ENCODE results near the gene ALG9.

Gene ALG9

DNA sequence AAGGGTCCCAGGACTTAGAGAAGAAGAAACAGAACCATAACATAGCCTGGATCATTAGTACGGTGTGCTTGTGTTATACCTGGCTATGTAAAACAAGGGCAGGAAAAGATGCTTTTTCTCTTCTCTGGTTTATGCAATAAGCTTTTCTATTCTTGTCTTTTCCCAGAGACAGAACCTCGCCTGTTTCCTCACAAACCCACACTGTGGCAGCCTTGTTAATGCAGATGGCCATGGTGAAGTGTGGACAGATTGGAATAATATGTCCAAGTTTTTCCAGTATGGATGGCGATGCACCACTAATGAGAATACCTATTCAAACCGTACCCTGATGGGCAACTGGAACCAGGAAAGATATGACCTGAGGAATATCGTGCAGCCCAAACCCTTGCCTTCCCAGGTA lies 10.8 kb upstream of the ALG9 start:
- no peak for DNase-seq

DNA sequence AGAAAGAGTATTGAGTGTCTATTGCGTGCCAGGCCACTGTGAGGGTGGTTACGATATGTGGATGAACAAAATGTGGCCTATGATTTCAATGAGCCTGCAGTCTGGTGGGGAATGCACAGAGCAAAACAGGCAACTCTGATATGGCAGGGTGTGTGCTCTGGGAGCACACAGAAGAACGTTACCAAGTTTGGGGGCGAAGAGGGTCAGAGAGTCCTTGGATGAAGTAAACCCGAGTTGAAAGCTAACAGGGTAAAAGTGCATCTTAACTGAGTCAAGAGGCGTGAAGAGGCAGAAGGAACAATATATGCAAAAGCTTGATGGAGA lies 8.2 kb upstream of the ALG9 start:
- DNase-seq = no peak

DNA sequence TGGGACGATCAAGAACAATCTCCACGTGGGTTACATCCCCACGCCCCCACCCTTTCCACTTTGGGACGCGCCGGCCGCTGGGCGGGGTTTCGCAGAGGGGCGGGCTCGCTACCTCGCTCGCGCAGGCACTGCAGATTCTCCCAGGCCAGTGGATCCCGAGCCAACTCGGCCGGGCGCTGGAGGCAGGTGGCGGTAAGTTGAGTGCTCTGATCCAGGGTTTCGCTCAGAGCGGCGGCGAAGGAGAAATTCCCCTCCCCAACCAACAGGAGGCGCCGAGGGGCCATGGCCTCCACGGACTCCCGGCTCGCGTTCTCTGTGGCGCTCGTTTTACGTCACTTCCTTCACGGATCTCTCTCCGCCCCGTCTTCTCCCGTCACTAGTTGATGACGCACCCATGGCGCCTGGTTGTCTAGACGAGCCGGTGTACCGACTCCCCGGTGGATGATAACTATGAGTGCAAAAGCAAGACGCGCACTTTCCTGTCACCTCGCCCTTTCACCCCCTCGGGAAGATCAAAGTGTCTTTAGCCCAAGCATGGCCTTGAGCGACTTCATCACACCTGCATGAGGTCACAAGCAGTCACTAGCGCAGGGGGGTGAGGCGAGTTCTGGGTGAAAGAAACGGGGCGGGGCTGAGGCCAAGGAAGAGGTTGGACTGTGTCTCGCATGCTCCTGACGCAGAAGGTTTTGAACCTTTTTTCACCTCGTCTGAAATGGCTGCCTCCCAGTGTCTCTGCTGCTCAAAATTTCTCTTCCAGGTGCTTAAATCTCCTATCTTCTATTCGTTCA lies 7.7 kb upstream of the ALG9 start, which contains the start of the genes CFAP68 and FDXACB1:
Gene CFAP68 (plus strand): TSS at position 693 of the 788 bp plus-strand sequence. CDS start 20 bp downstream, at position 713.
Gene FDXACB1 (minus strand): TSS at position 317 of the 788 bp plus-strand sequence. CDS start 33 bp downstream, at position 284.
- DNase-seq = peak; percentile 82 to 98 (median 93)

DNA sequence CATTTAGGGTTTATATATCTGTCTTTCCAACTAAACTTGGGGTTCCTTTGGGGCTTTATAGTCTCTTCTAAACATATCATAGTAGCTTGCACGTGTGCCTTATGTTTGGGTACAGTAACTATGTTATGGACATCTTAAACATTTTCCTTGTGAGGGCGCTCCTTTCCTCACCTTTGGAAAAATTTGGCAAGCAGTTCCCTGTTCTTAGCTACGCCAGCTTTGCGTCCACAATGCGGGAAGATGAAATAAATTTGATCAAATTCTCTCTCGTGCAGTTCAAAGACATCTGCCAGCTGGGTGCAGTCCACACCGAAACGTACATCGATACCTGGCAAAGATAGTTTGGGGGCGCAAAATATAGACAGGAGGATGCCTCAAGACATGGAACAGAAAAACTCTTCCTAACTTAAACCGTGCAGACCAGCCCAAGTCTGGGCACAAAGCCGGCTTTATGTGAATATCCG lies 7.0 kb upstream of the ALG9 start:
- DNase-seq = no peak

DNA sequence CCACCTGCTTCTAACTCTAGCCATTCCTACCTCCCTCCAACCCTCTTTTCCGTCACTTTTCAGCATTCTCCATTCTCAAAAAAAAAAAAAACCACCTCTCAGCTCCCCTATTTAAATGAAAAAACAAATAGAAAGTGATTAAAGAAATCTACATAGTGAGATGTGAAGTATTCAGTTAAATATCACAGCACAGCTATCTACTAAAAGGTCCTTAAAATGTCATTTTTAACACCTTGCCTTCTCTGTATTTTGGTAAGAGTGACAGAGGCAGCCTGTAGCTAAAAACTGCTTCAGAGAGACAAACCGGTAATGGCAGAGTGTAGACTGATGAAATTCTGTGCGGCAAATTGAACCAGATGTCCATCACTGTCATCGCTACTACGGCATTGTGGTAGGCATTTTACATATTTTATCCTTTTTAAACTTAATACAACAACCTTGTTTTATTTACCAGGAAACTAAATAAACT lies 346 bp upstream of the ALG9 start:
- peak in 1 of 5 experiments; percentile 16 for DNase-seq

DNA sequence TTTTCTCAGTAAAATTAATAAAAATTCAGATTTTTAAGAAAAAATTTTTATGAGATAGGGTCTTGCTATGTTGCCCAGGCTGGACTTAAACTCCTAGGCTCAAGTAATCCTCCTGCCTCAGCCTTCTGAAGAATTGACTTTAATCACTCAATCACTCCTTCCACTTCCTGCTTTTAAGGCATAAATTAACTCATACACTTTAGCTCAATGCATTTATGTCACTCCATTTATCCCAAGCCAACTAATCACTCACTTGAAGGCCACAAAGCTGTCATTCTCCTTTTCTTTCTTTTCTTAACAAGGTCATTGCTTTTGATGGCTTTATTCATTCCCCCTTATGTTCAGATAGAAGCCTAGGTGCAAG lies 877 bp downstream of the ALG9 start:
- peak in 1 of 5 experiments; percentile 53 for DNase-seq

DNA sequence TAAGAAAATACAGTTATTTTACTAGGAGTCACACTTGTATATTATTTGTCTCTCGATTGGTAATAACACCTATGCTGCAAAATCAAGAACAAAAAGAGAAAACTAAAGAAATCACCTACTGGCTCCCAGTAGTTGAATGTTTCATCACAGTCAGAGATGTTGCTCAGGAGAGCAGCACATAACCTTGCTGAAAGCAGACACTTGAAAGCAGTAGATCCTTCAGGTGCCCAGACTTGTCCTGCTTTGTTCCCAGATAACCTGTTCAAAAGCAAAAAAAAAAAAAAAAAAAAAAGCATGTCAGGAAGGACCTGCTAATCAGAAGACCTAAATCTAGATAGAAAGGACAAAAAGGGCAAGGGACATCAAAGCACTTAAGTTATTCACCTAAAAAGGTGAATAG lies 1.3 kb downstream of the ALG9 start:
- no peak for DNase-seq

DNA sequence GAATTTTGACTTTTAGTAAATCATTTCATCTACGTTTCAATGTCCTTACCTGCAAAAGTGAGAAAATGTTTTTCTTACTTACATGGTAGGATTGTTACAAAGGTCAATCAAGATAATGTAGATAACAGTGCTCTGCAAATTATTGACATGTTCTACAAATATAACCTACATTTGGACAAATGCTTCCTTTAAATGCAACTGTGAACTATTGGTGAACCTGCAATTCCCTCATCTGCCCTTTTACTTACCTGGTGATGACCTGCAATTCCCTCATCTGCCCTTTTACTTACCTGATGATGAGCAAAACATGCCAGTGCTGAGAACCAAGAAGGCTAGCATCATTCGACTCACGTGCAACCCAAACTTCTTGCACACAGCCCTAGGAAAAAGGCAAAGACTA lies 11.1 kb downstream of the ALG9 start:
- DNase-seq = no peak

DNA sequence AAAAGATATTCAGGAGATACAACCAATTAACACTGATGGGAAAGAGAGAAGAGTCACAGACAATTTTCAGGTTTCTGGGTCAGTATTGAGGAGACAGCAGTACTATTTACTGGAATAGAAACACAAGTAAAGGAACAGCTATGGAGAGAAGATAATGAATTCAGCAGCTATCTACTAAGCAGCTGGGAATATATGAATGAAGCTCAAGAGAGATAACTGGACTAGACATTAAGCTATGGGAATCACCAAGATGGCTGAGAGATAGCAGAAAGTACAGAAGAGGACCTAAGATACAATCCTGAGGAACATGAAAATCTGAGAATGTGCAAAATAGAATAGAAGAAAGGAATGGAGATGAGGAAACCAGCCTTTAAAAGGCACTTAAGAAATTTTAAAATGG lies 15.9 kb downstream of the ALG9 start:
- no peak for DNase-seq

DNA sequence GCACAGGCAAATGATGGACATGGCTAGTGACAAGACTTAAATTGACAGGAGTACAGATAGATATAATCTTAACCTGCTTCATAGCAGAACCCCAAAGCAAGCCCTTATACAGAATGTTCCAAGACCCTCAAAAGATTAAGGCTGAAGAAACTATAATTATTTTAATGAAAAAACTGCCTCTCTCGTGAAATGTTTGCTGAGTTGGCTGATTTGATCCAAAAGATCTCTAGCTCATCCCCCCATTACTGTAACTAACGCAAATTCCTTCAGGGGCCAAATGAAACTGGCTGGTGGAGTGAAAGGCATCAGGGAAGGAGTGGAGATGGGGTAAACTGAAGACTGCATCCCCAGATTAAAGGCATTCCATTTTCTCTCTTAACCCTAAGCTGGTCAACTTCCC lies 19.3 kb downstream of the ALG9 start:
- DNase-seq = no peak

DNA sequence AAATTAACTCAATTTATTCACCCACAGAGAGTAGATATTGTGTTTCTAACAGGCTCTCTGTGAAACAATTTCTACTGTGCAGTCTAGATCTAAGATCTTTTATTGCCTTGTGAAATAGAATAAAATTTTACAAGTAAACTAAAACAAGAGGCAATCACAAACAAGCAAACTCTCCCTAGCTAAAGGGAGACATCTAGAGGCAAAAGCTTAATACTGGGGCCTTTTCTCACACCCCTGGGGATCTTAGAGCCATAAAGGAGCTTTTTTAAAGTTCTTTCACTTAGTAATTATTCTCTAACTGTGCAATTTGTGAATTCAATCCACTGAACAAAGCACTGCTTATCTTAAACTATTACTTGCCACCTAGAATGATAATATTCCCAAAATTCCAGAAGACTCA lies 19.7 kb downstream of the ALG9 start:
- no peak for DNase-seq

DNA sequence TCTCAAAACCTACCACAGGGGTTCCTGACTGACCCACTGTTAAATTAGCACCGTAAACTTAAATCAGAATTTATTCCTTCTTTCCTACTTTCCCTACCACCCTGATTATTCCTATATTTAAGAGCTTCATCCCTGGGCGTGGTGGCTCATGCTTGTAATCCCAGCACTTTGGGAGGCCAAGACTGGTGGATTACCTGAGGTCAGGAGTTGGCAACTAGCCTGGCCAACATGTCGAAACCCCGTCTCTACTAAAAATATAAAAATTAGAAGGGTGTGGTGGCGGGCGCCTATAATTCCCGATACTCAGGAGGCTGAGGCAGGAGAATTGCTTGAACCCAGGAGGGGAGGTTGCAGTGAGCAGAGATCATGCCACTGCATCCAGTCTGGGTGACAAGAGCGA lies 20.3 kb downstream of the ALG9 start:
- DNase-seq = no peak

DNA sequence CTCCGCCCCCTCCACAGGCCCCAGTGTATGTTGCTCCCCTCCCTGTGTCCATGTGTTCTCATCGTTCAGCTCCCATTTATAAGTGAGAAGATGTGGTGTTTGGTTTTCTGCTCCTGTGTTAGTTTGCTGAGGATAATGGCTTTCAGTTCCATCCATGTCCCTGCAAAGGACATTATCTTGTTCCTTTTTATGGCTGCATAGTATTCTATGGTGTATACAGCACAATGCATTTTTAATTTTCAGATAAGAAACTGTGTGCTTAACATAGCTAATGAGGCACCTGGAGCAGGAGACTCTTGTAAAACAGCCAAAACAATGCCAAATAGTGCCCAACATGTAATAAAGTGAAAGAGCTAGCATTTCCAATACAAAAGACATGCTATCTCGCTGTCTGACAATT lies 21.8 kb downstream of the ALG9 start:
- no peak for DNase-seq

DNA sequence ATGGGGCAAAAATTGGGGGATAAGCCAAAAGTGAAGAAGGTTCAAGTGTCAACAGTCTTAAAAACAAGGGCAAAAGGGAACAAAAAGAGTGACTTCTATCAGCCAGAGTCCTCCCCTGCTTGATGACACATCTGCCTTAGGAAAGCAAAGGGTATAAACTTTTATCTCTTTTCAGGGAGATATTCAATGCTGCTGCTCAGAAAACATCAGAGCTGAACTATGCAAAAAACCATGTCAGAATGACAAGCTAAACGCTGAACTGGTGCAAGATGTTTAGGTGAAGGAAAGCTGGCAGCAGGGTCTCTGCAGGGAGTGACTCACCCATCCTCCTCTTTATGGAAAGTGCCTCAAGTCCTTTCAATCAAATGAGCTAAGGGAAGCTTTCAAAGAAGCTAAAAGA lies 24.7 kb downstream of the ALG9 start:
- no peak for DNase-seq

DNA sequence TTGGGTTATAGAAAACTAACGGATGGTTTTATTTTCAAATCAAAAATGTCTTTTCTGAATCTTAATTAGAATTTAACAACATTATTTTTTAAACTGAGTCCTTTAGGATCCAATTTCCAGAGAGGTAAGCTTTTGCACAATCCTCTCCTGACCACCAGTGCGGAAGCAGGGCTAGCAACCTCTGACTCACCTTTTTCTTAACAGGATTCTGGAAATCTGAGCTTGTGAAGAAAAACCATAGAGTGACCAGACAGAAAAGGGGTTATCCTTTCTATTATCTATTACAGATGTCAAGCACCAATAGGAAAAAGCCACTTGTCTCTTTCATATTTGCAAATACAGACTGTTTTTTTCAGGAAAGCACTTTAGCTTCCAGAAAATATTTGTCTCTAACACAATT lies 25.3 kb downstream of the ALG9 start:
- DNase-seq = no peak

DNA sequence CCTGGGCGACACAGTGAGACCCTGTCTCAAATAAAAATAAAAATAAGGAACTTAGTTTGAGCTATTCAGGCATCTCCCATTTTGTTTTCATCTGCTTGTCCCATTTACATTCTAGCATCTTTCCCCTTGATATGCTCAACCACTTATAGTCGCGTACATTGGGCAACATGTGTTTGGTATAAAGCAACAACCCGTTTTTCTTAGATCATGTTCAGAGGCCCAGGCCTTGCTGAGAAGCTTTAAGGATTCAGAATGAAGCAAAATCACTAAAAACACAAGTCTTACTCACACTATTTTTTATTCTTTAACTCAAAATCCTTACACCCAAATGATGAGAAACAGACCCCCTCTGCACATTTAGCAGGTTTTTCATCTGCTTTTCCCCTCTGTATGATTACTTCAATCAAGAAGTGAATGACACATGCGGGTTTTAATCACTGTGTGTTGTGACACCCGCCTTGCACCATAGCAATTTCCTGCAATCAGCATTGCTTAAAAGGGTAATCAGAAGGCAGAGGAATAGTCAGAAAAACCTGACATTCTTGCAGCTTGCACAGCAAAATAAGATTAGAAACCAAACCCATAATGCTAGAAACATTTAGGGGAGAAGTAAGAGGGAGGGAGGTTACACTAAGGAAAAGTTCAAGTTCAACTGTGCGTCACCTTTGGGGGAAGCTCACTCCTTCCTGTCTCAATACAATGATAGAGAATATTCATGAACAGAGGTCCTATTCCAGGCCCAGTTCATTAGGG lies 25.9 kb downstream of the ALG9 start:
- no peak for DNase-seq

DNA sequence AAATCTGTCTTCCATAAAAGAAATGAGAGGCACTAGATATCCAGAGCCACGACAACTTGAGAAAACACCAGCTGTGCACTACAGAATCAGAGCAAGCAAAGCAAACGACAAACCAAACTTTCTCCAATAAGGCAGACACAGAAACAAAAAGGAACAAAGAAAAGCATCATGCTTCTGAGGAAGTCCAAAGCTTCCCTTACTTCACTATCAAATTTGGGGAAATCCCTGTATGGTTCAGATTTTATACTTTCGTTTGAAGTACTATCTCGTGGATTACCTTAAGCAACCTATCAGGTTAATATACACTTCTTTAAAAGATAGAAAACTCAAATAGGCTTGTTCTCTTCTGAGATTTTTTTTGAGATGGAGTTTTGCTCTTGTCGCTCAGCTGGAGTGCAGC lies 27.7 kb downstream of the ALG9 start:
- DNase-seq = no peak

DNA sequence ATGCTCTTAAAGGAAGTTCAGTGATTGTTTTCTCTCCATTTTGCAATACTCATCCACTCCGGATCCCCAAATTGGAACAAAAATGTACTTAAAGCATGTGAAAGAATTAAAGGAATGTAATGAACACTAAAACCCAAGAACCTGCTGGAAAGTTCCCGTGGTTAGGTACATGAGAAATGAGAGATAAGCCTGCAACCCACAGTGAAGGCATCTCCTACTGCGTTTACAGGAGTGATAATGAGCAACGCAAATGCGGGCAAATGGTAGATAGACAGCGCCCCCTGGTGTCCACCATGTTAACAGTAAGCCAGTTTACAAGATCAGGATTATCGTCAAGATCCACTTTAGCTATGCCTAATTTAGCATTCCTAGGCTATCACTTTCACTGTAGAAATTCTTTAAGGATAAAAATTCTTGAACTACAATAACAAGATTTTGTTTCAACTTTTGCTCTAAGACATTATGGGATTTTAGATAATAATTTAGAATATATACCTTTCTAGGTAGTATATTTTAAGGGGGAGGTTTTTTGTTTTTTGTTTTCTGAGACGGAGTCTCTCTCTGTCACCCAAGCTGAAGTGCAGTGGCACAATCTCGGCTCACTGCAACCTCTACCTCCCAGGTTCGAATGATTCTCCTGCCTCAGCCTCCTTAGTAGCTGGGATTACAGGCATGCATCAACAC lies 29.9 kb downstream of the ALG9 start:
- DNase-seq = peak; percentile 52 to 82 (median 76)

DNA sequence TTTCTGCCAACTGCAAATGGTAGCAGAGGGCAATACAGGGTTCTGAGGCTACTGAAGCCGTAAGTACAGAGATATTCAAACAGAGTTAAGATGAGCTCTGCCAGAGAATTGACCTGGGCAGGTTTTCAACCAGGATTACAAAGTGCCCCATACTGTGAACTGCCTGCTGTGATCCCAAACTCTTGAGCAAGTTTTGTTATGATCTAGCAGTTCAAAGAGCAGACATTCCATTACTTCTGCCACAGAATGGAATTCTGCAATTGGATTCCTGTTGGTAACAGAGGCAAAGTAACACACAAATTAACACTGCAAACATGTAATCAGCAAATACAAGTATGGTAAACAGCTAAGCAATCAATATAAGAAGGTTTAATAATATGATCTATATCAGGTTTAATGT lies 31.2 kb downstream of the ALG9 start:
- no peak for DNase-seq

DNA sequence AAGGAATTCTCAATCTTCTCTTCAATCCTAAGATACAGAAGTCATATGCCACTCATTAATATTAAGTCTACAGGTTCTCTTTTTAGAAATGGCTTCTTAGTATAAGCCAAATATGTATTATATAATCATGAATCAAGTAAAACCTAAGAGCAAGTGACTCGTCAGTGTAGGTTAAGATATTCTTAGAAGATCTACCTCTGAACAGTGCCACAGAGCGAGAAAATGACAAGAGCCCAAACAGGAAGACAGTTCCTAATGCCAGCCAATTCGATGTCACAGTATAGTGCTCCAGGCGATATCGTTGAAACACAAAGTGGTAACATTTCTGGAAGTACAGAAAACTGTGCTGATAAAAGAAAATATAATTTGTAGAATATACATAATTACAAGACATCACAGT lies 33.3 kb downstream of the ALG9 start:
- no peak for DNase-seq

DNA sequence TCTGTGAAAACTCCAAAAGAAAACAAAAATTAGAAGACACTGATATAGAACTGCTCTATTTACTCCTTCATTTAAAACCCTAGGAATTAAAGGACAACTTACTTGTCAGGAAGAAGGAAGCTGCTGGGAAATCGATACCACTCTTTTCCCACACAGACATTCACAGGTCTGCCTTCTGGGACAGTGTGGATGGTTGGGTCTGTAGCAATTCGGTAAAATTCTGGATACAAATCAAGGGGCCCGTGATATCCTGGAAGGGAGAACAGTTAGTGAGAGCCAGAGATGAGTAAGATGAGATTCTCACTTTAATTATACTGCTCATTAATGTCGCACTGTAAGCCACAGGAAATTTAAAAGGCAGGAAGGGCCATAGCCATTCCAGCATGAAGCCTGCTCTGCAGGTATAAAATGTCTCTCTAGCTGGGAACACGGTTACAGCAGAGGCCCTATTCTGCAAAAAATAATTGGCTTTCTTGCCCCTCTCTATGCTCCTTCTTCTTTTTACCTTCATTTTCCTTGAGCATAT lies 34.0 kb downstream of the ALG9 start:
- no peak for DNase-seq

DNA sequence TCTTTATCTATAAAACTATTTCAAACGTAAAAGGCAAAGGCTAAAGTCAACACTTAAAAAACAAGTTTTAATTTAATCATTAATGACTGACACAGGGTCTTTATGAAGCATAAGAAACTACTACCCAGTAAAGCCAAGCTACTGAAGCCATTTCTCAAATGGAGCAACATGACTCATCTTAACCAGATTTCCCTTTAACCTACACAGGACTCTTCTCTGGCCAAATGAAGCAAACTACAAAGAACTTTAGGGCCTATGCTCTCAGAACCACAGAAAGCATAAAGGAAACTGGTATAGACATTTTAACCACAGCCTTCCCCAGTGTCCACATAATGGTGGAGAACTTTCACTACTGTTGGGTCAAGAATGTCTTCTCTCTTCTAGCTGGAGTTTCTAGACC lies 34.7 kb downstream of the ALG9 start:
- no peak for DNase-seq

DNA sequence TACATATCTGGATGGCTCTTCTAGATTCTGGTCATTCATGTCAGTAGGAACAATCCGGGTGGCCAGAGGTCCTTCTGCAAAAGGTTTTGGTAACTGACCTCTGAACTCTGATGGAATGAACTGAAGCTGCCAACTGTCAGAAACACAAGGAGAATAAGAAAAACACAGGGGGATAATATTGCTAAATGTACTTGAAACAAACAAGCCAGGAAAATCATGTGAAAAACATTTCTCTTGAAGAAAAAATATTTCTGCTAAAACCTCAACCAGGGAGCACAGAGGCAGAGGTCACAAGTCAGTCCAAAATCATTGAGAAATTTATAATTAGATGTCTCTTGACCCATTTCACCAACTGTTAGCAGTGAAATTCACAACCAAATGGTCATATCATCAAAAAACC lies 35.2 kb downstream of the ALG9 start:
- no peak for DNase-seq

Data from T-helper 2 cell (primary cell).